Measurements from ENCODE around the gene GPR21. TPM values are rescaled to one million over a fixed set of nuclear protein-coding genes. Genes with fewer than 3 reads are reported as not detected.

The GPR21 gene
- polyA plus RNA-seq, 4 donors = 0.15 TPM; not detected in 3

DNA sequence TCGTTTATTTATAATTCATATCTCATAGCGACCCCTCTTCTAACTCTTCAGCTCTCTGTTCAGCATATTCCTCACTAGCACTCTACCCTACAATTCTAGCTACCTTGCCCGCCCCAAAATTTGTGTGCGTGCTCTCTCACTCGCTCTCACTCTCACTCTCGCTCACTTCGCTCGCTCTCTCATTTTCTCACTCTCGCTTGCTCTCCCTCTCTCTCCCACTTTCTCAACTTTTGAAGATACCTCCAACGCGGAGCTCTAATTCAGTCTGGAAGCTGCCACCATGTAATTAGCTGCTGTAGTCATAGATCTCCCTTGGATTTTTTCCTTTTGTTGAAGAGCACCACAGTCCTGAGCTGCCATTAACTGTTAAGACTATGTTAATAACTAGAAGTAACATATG is 30.4 kb downstream of the GPR21 start:
- H3K9me3 ChIP-seq (ENCODE audit: control insufficient read depth in 2 of 2, insufficient read depth in 1 of 2, low read depth in 1 of 2, low read length in 1 of 2) = no peaks in the 10 kb centered on the region
- H3K4me1 ChIP-seq (ENCODE audit: control insufficient read depth in 3 of 3, insufficient read depth in 2 of 3, low read depth in 1 of 3, low read length in 2 of 3) = no peaks in the 10 kb centered on the region
- H3K27me3 ChIP-seq (ENCODE audit: control insufficient read depth in 3 of 3, insufficient read depth in 3 of 3, low read length in 3 of 3) = no peaks in the 10 kb centered on the region
- peaks cover 0 to 14% (median 3%) of the 10 kb centered on the region in 3 donors for H3K36me3 ChIP-seq (ENCODE audit: control insufficient read depth in 3 of 3, insufficient read depth in 2 of 3, low read depth in 1 of 3, low read length in 3 of 3)
- no peak for FAIRE-seq
- H3K4me3 ChIP-seq (ENCODE audit: low read depth in 1 of 3, low read length in 3 of 3) = no peak overlapping the region
- 95 to 98% (median 97%) methylated on average over 11 of the region's 11 CpGs for WGBS, 3 donors
- no peak overlapping the region for H3K27ac ChIP-seq (ENCODE audit: low read depth in 1 of 3, low read length in 2 of 3)
- no peak for DNase-seq

DNA sequence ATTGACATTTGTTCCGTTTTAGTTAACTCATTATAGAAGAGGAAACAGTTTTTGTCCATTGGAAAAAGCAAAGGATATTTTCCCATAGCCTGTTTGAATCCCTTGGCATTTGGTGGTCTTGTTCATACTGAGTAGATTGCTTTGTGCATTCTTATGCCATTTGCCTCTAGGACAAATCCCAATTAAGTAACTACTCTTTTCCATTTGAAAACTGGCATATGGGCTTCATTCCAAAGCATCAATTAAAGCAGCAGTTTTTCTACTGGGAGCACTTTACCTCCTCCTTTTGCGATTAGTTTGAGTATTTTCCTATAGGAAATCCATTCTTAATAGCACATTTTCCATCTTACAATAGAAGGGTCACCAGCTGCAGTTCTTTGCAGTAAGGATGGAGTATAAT is 31.2 kb downstream of the GPR21 start:
- no peak for DNase-seq
- Histone ChIP-seq H3K27ac (ENCODE audit: low read depth in 1 of 3, low read length in 2 of 3) (no peak overlapping the region), H3K27me3 (ENCODE audit: control insufficient read depth in 3 of 3, insufficient read depth in 3 of 3, low read length in 3 of 3) (no peaks in the 10 kb centered on the region), H3K36me3 (ENCODE audit: control insufficient read depth in 3 of 3, insufficient read depth in 2 of 3, low read depth in 1 of 3, low read length in 3 of 3) (peaks cover 0 to 14% (median 3%) of the 10 kb centered on the region in 3 donors), H3K4me1 (ENCODE audit: control insufficient read depth in 3 of 3, insufficient read depth in 2 of 3, low read depth in 1 of 3, low read length in 2 of 3) (no peaks in the 10 kb centered on the region), H3K9me3 (ENCODE audit: control insufficient read depth in 2 of 2, insufficient read depth in 1 of 2, low read depth in 1 of 2, low read length in 1 of 2) (no peaks in the 10 kb centered on the region), H3K4me3 (ENCODE audit: low read depth in 1 of 3, low read length in 3 of 3) (no peak overlapping the region)
- no peak for FAIRE-seq
- 65 to 86% (median 76%) methylated on average over 2 of the region's 2 CpGs for WGBS, 3 donors

DNA sequence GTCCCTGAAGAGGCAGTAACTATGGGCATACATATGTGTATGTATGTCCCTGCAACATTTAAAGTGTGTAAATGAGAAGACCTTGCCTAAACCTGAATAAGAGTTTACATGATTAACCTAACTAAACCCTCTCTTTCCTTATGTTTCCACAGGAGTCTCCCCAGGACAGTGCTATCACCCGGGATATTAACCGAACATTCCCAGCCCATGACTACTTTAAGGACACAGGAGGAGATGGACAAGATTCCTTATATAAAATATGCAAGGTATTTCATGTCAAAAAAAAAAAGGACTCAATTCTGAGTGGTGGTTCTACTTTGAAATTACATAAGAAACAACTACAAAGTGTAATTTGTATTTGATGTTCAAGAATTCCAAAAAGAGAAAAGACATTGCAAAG is 31.7 kb downstream of the GPR21 start:
- no peak for DNase-seq

DNA sequence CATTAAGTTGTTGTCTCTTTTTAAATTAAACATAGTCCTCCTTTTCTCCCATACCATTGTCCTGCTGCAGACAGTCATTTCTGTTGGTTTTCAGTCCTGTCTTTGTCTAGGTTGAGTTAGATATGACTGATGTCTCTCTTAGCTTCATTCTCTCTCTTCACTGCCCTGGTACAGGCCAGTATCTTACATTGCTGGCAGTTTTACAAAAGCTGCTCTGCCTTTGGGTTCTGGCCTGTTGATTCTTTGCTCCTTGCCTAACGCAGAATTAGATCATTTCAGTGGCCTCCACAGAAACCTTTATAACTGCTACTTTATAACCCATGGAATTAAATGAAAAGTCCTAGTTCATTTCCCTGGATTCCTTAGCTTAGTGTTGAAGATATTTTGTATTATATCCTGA is 33.7 kb downstream of the GPR21 start:
- DNase-seq (no peak), FAIRE-seq (no peak)
- 87 to 100% (median 96%) methylated on average over 1 of the region's 1 CpG for WGBS, 3 donors
- Histone ChIP-seq H3K4me1 (ENCODE audit: control insufficient read depth in 3 of 3, insufficient read depth in 2 of 3, low read depth in 1 of 3, low read length in 2 of 3) (no peaks in the 10 kb centered on the region), H3K27ac (ENCODE audit: low read depth in 1 of 3, low read length in 2 of 3) (no peak overlapping the region), H3K4me3 (ENCODE audit: low read depth in 1 of 3, low read length in 3 of 3) (no peak overlapping the region), H3K36me3 (ENCODE audit: control insufficient read depth in 3 of 3, insufficient read depth in 2 of 3, low read depth in 1 of 3, low read length in 3 of 3) (peaks cover 0 to 8% (median 3%) of the 10 kb centered on the region in 3 donors), H3K9me3 (ENCODE audit: control insufficient read depth in 2 of 2, insufficient read depth in 1 of 2, low read depth in 1 of 2, low read length in 1 of 2) (no peaks in the 10 kb centered on the region), H3K27me3 (ENCODE audit: control insufficient read depth in 3 of 3, insufficient read depth in 3 of 3, low read length in 3 of 3) (no peaks in the 10 kb centered on the region)

More for the DNA sequence above, 31.7 kb downstream of the GPR21 start:
- no peak overlapping the region for H3K27ac ChIP-seq (ENCODE audit: low read depth in 1 of 3, low read length in 2 of 3)
- H3K4me3 ChIP-seq (ENCODE audit: low read depth in 1 of 3, low read length in 3 of 3) = no peak overlapping the region
- H3K9me3 ChIP-seq (ENCODE audit: control insufficient read depth in 2 of 2, insufficient read depth in 1 of 2, low read depth in 1 of 2, low read length in 1 of 2) = no peaks in the 10 kb centered on the region
- no peaks in the 10 kb centered on the region for H3K4me1 ChIP-seq (ENCODE audit: control insufficient read depth in 3 of 3, insufficient read depth in 2 of 3, low read depth in 1 of 3, low read length in 2 of 3)
- FAIRE-seq = no peak
- peaks cover 0 to 14% (median 3%) of the 10 kb centered on the region in 3 donors for H3K36me3 ChIP-seq (ENCODE audit: control insufficient read depth in 3 of 3, insufficient read depth in 2 of 3, low read depth in 1 of 3, low read length in 3 of 3)
- H3K27me3 ChIP-seq (ENCODE audit: control insufficient read depth in 3 of 3, insufficient read depth in 3 of 3, low read length in 3 of 3) = no peaks in the 10 kb centered on the region
- 94 to 98% (median 97%) methylated on average over 2 of the region's 2 CpGs for WGBS, 3 donors

DNA sequence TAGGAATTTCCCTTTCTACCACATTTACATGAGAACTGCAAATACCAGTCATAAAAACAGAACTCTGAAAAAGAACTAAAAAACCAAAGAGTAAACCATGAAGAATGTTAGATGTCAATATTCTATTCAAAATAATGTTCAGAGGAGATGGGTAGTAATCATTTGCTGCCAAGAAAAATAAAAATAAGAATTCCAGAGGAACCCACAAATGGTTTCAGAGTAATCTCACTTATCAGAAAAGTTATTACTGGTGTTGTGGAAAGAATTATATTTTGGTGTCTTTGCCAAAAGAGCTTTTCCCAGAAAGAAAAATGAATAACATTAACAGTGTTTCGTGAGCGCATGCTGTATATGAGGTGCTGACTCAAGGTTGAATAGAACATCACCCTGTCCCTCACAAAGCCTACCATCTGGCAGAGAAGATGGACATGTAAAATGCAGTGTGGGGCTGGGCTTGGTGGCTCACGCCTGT is 35.6 kb downstream of the GPR21 start:
- no peak for DNase-seq
- no peak for FAIRE-seq
- Histone ChIP-seq H3K27me3 (ENCODE audit: control insufficient read depth in 3 of 3, insufficient read depth in 3 of 3, low read length in 3 of 3) (no peaks in the 10 kb centered on the region), H3K27ac (ENCODE audit: low read depth in 1 of 3, low read length in 2 of 3) (no peak overlapping the region), H3K36me3 (ENCODE audit: control insufficient read depth in 3 of 3, insufficient read depth in 2 of 3, low read depth in 1 of 3, low read length in 3 of 3) (peaks cover 0 to 3% (median 3%) of the 10 kb centered on the region in 3 donors), H3K4me1 (ENCODE audit: control insufficient read depth in 3 of 3, insufficient read depth in 2 of 3, low read depth in 1 of 3, low read length in 2 of 3) (no peaks in the 10 kb centered on the region), H3K4me3 (ENCODE audit: low read depth in 1 of 3, low read length in 3 of 3) (no peak overlapping the region), H3K9me3 (ENCODE audit: control insufficient read depth in 2 of 2, insufficient read depth in 1 of 2, low read depth in 1 of 2, low read length in 1 of 2) (no peaks in the 10 kb centered on the region)
- WGBS, 3 donors = 81 to 87% (median 86%) methylated on average over 3 of the region's 3 CpGs

DNA sequence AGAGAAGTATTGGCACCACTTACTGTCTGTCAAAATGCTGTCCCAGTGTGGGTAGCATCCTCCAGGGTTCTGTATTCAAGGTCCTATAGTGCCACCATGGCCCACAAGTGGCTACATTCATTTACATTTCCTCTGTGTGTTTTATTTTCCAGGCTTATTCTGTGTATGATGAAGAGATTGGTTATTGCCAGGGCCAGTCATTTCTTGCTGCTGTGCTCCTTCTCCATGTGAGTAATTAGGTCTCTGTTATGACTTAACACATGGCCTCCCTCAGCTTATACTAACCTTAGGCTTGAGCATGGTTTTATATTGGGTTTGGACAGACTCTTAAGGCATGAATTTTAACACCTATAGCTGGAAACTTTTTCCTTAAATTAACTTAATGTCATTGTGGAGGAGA is 36.7 kb downstream of the GPR21 start:
- DNase-seq (no peak), FAIRE-seq (no peak)
- H3K4me3 ChIP-seq (ENCODE audit: low read depth in 1 of 3, low read length in 3 of 3) = no peak overlapping the region
- H3K27me3 ChIP-seq (ENCODE audit: control insufficient read depth in 3 of 3, insufficient read depth in 3 of 3, low read length in 3 of 3) = no peaks in the 10 kb centered on the region
- no peaks in the 10 kb centered on the region for H3K9me3 ChIP-seq (ENCODE audit: control insufficient read depth in 2 of 2, insufficient read depth in 1 of 2, low read depth in 1 of 2, low read length in 1 of 2)
- H3K36me3 ChIP-seq (ENCODE audit: control insufficient read depth in 3 of 3, insufficient read depth in 2 of 3, low read depth in 1 of 3, low read length in 3 of 3) = peaks cover 0 to 5% (median 3%) of the 10 kb centered on the region in 3 donors
- H3K4me1 ChIP-seq (ENCODE audit: control insufficient read depth in 3 of 3, insufficient read depth in 2 of 3, low read depth in 1 of 3, low read length in 2 of 3) = no peaks in the 10 kb centered on the region
- H3K27ac ChIP-seq (ENCODE audit: low read depth in 1 of 3, low read length in 2 of 3) = no peak overlapping the region

DNA sequence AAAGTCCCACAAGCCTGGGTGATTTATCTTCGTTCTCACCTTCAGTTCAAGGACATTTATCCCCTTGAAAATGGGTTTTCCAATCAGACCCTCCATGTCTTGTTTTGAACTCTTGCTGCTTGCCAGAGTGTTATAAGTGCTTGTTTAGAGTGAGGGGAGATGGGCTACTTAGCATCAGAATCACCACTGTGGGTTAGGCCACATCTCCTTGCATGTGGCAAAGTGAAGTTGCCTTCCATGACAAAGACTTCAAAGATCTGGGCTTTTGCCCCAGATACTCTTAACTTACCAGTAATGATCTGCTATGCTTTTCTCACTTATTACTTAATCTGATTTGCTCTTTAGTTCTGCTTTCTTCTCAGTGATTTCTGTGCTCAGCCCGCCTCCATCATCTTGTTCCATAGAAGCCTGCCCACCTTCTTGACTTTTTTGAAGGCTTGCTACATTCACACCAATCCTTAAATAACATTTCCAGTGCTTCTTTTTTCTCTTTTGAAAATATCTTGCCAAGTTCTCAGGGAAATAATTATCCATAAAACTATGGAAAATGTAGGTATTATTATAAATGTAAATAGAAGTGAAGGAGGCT is 39.0 kb downstream of the GPR21 start:
- 85 to 94% (median 89%) methylated on average over 2 of the region's 2 CpGs for WGBS, 3 donors
- Histone ChIP-seq H3K4me1 (ENCODE audit: control insufficient read depth in 3 of 3, insufficient read depth in 2 of 3, low read depth in 1 of 3, low read length in 2 of 3) (no peaks in the 10 kb centered on the region), H3K4me3 (ENCODE audit: low read depth in 1 of 3, low read length in 3 of 3) (no peak overlapping the region), H3K27ac (ENCODE audit: low read depth in 1 of 3, low read length in 2 of 3) (no peak overlapping the region), H3K27me3 (ENCODE audit: control insufficient read depth in 3 of 3, insufficient read depth in 3 of 3, low read length in 3 of 3) (no peaks in the 10 kb centered on the region), H3K9me3 (ENCODE audit: control insufficient read depth in 2 of 2, insufficient read depth in 1 of 2, low read depth in 1 of 2, low read length in 1 of 2) (no peaks in the 10 kb centered on the region), H3K36me3 (ENCODE audit: control insufficient read depth in 3 of 3, insufficient read depth in 2 of 3, low read depth in 1 of 3, low read length in 3 of 3) (peaks cover 0 to 6% (median 0%) of the 10 kb centered on the region in 3 donors)
- no peak for FAIRE-seq
- no peak for DNase-seq

DNA sequence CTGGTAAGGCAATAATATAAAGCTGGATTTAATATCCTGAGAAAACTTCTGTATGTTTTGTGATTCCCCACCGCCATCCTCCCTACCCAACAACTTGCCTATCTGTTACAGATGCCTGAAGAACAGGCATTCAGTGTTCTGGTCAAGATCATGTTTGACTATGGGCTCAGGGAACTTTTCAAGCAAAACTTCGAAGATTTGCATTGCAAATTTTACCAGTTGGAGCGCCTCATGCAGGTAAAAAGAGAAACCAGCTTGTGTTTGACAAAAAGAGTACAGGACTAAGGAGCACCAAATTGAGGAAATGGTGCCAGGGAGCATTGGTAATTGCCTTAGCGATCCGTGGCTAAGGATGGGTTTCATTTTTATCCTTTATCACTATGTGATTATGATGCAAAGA is 40.0 kb downstream of the GPR21 start:
- peaks cover 0 to 6% (median under 1%) of the 10 kb centered on the region in 3 donors for H3K36me3 ChIP-seq (ENCODE audit: control insufficient read depth in 3 of 3, insufficient read depth in 2 of 3, low read depth in 1 of 3, low read length in 3 of 3)
- H3K27me3 ChIP-seq (ENCODE audit: control insufficient read depth in 3 of 3, insufficient read depth in 3 of 3, low read length in 3 of 3) = no peaks in the 10 kb centered on the region

DNA sequence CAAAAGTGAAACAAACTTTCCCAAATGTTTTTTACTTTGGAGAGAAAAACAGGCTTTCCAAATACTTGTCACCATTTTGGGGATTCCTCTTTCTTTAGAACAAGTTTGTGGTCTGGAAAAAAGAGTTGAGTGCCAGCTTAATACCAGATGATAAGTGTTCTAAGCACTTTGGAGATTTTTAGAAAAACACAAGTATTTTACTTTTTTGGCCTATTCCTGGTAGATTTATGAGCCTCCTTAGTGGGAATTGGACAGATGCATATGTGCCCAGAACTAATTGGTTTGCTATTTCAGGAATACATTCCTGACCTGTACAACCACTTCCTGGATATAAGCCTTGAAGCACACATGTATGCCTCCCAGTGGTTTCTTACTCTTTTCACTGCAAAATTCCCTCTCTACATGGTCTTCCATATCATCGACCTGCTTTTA is 40.5 kb downstream of the GPR21 start:
- H3K27me3 ChIP-seq (ENCODE audit: control insufficient read depth in 3 of 3, insufficient read depth in 3 of 3, low read length in 3 of 3) = no peaks in the 10 kb centered on the region
- H3K27ac ChIP-seq (ENCODE audit: low read depth in 1 of 3, low read length in 2 of 3) = no peak overlapping the region
- WGBS, 3 donors = 72 to 91% (median 86%) methylated on average over 1 of the region's 1 CpG
- H3K9me3 ChIP-seq (ENCODE audit: control insufficient read depth in 2 of 2, insufficient read depth in 1 of 2, low read depth in 1 of 2, low read length in 1 of 2) = no peaks in the 10 kb centered on the region
- DNase-seq = no peak
- H3K4me3 ChIP-seq (ENCODE audit: low read depth in 1 of 3, low read length in 3 of 3) = no peak overlapping the region
- no peaks in the 10 kb centered on the region for H3K4me1 ChIP-seq (ENCODE audit: control insufficient read depth in 3 of 3, insufficient read depth in 2 of 3, low read depth in 1 of 3, low read length in 2 of 3)
- H3K36me3 ChIP-seq (ENCODE audit: control insufficient read depth in 3 of 3, insufficient read depth in 2 of 3, low read depth in 1 of 3, low read length in 3 of 3) = peaks cover 0 to 9% (median 2%) of the 10 kb centered on the region in 3 donors
- no peak for FAIRE-seq

More for the DNA sequence above, 40.0 kb downstream of the GPR21 start:
- H3K4me3 ChIP-seq (ENCODE audit: low read depth in 1 of 3, low read length in 3 of 3) = no peak overlapping the region
- H3K9me3 ChIP-seq (ENCODE audit: control insufficient read depth in 2 of 2, insufficient read depth in 1 of 2, low read depth in 1 of 2, low read length in 1 of 2) = no peaks in the 10 kb centered on the region
- no peak for DNase-seq
- no peak overlapping the region for H3K27ac ChIP-seq (ENCODE audit: low read depth in 1 of 3, low read length in 2 of 3)
- H3K4me1 ChIP-seq (ENCODE audit: control insufficient read depth in 3 of 3, insufficient read depth in 2 of 3, low read depth in 1 of 3, low read length in 2 of 3) = no peaks in the 10 kb centered on the region
- FAIRE-seq = no peak
- 74 to 89% (median 80%) methylated on average over 5 of the region's 5 CpGs for WGBS, 3 donors

All from small intestine (tissue), 7 donors.